ENCODE results near the gene GOSR1.
A peak's percentile ranks its signal among the peaks of the same experiment; 100 is the strongest.
"Not testable (repeated sequence)": the region's sequence is repeated elsewhere in the genome, so short reads cannot be mapped to it uniquely, and the experiment has no call there.

GOSR1 gene

DNA sequence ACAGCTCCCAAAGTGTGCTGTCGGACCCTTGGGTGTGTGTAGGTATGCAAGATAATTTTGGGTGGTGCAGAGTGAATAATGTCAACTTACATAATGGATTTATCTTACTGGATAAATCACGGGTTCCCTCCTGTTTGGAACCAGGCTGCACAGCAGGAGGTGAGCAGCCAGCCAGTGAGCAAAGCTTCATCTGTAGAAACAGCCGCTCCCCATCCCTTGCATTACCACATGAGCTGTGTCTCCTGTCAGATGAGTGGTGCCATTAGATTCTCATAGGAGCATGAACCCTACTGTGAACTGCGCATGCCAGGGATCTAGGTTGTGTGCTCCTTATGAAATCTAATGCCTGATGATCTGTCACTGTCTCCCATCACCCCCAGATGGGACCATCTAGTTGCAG is 72.0 kb downstream of the GOSR1 start:
- not testable (repeated sequence) for DNase-seq

DNA sequence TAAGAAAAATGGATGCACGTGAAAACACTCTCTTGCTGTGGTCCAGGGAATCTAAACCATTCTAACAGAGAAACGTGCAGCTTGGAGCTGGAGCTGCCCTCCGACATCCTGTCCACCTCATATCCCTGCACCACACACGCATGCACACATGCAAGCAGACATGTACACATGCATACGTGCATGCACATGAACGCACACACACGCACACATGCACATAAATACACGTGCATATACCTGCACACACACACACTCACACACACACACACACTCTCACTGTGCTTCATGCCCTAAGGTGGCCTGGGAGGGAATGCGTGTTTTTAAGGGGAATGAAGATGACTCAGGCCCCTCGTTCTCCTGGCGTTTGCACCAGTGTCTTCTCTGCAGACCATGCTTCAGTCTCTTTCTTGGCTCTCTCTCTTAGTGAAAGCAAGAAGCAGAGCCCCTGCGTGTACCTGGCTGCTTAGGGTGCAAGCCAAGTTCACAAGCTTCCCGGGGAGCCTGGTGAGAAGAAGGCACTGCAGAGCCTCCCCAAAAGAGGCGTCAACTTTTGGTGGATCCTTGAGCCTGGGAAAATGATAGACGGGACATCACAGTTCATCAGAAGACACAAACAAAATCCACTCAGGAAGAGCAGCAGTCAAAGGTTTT is 72.8 kb downstream of the GOSR1 start:
- no peak for DNase-seq

DNA sequence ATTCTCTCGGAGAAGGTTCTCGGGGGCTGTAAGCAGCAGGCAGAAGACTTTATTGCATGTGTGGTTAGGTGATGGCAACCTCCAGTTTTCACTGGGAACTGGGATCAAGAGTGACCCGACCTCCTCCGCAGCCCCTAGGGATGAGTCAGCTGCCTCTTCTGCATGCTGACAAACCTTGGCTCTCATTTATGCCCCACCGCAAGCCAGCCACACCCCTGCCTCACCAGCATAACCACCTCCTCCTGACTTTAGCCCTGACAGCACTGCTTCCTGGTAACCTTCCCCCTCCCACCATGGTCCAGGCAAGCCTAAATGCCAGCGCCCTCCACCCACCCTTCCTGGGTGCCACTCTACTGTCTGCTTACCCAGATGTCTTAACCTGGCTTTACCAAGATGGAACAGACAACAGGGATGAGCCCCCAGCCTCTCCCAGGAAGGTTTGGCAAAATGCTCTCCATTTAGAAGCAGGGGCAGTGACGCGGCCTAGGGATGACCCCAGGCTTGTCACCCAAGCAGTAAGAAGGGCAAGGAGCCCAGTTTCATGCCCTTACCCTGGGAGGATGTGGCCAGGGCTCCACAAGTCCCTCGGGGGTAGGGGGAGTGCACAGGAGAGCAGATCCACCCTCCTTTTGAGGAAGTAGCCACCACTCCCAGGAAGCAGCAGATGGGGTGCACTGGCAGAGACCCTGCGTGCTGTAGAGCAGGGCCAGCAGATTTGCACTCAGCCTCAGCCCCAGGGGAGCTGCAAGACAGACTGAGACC is 73.5 kb downstream of the GOSR1 start:
- peak in 1 of 2 donors; percentile 57 for DNase-seq

- DNase-seq = not testable (repeated sequence)
These were observed 74.2 kb downstream of the GOSR1 start for GRCh38 chr17:30551274-30551995.

- no peak for DNase-seq
These were observed 74.8 kb downstream of the GOSR1 start for GRCh38 chr17:30551996-30552339.

GRCh38 chr17:30552994-30553566 is 75.9 kb downstream of the GOSR1 start:
- DNase-seq = no peak

GRCh38 chr17:30553823-30554440 is 76.7 kb downstream of the GOSR1 start:
- DNase-seq = not testable (repeated sequence)

GRCh38 chr17:30554839-30555751 is 77.9 kb downstream of the GOSR1 start:
- DNase-seq = no peak

- no peak for DNase-seq
These were observed 78.7 kb downstream of the GOSR1 start for GRCh38 chr17:30555942-30556341.

GRCh38 chr17:30556374-30557332 is 79.4 kb downstream of the GOSR1 start:
- no peak for DNase-seq

GRCh38 chr17:30557916-30558685 is 80.9 kb downstream of the GOSR1 start:
- no peak for DNase-seq

DNA sequence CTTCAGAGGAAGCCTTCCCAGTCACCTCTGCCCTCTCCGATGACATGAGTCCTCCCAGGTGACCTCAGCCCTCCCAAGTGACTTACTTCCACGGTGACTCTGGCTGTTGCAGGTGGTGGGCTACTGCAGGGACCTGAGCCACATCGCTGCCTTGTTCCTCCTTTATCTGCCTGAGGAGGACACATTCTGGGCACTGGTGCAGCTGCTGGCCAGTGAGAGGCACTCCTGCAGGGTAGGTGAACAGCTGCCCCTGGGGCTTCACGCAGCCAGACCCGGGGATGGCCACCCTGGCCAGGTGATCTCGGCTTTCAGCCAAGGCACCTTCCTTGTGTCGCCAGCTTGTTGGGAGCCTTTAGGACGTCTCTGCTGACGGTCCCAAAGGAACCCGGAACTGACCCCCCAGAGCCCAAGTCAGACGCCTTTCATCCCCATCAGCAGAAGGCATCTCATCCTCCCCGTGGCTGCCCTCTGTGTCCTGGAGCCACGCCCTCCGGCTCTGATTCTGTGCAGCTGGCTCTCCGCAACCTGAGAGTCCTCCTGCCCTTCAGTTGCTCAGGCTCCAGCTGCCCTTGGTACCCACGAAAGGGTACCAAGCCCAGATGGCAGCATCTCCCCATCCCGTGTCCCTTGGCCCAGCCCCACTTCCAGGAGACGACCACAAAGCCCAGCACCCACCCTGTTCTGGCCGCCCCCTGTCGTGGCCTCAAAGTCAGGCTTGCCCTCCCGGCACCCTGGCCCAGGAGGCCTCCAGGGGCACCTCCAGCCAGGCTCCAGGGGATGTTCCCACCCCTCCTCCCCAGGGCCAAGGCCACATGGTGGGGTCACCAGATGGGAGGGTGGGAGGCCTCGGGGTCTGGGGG is 81.7 kb downstream of the GOSR1 start:
- DNase-seq = no peak

GRCh38 chr17:30559656-30560055 is 82.4 kb downstream of the GOSR1 start:
- DNase-seq = no peak

- not testable (repeated sequence) for DNase-seq
These were observed 83.2 kb downstream of the GOSR1 start for GRCh38 chr17:30560117-30561026.

GRCh38 chr17:30561766-30562165 is 84.6 kb downstream of the GOSR1 start:
- DNase-seq = not testable (repeated sequence)

GRCh38 chr17:30563131-30563904 is 86.1 kb downstream of the GOSR1 start:
- DNase-seq = not testable (repeated sequence)

DNA sequence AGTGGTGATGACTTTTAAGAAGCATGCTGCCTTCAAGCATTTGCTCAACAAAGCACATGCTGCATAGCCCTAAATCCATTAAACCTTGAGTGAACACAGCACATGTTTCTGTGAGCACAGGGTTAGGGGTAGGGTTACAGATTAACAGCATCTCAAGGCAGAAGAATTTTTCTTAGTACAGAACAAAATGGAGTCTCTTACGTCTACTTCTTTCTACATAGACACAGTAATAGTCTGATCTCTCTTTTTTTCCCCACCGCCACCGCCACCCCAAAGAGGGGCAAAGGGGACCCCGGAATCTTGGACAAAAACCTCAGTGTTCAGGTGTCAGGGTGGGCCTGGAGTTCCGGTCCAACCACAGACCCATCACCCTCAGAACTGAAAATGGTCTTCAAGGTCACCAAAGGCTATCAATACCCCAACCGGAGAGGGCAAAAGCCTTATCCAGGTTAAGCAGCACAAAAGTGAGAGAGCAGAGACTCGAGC is 86.7 kb downstream of the GOSR1 start:
- not testable (repeated sequence) for DNase-seq
